Chondrocyte (in vitro differentiated cells): ENCODE results near the gene LAT. TPM values are rescaled to one million over a fixed set of nuclear protein-coding genes. Genes with fewer than 3 reads are reported as not detected.
"Not testable (repeated sequence)": the region's sequence is repeated elsewhere in the genome, so short reads cannot be mapped to it uniquely, and the experiment has no call there.

Source experiments
- DNase-seq: peaks from one replicate; pipeline ENCODE4 v3.0.0; 2021; ENCODE audit warnings: mixed read lengths, low spot score
- H3K27ac Mint-ChIP-seq: one replicate; pipeline ENCODE4 v1.8.0; 2021; ENCODE audit warnings: mild to moderate bottlenecking, moderate library complexity, mixed read lengths; ENCODE audit not compliant: unreplicated experiment
- H3K27me3 Mint-ChIP-seq: 2 replicates; pipeline ENCODE4 v1.8.0; 2021; ENCODE audit warnings: low read depth, mixed read lengths
- H3K36me3 Mint-ChIP-seq: 2 replicates; pipeline ENCODE4 v1.8.0; 2021; ENCODE audit warnings: low read depth, mixed read lengths
- H3K4me1 Mint-ChIP-seq: 2 replicates; pipeline ENCODE4 v1.8.0; 2021; ENCODE audit warnings: low read depth, mild to moderate bottlenecking, mixed read lengths
- H3K4me3 Mint-ChIP-seq: one replicate; pipeline ENCODE4 v1.8.0; 2021; ENCODE audit warnings: mild to moderate bottlenecking, moderate library complexity, mixed read lengths; ENCODE audit not compliant: unreplicated experiment
- H3K9me3 Mint-ChIP-seq: 2 replicates; pipeline ENCODE4 v1.8.0; 2021; ENCODE audit warnings: low read depth, mixed read lengths
- total RNA-seq: library from RNA; stranded (reverse); gene quantifications from 3 replicates; pipeline ENCODE4 v1.2.1, GENCODE V29; 2021
- TF ChIP-seq, protein P1 (sequence below): fragments of 200-600 bp; sonication (generic); IDR thresholded peaks from 2 replicates; pipeline ENCODE4 v1.5.0; 2021; ENCODE audit warnings: antibody characterized with exemption, mild to moderate bottlenecking, moderate library complexity

LAT gene
- total RNA-seq, 1 donor from 2014 or later: 11.7 TPM

DNA sequence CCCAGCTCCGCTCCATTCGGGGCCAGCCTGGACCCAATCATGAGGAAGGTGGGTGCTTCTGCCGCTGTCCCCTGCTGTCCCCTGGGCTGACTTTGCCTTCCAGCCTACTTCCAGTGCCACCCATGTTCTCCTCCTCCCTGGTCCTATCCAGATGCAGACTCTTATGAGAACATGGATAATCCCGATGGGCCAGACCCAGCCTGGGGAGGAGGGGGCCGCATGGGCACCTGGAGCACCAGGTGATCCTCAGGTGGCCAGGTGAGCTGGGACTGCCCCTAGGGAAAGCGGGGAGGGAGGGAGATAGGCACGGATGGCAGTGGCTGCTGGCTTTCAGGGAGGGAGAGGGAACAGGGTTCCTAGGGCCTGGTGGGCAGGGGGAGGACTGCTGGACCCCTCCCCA lies 46.1 kb upstream of the LAT start:
- TF ChIP-seq, protein P1, sequence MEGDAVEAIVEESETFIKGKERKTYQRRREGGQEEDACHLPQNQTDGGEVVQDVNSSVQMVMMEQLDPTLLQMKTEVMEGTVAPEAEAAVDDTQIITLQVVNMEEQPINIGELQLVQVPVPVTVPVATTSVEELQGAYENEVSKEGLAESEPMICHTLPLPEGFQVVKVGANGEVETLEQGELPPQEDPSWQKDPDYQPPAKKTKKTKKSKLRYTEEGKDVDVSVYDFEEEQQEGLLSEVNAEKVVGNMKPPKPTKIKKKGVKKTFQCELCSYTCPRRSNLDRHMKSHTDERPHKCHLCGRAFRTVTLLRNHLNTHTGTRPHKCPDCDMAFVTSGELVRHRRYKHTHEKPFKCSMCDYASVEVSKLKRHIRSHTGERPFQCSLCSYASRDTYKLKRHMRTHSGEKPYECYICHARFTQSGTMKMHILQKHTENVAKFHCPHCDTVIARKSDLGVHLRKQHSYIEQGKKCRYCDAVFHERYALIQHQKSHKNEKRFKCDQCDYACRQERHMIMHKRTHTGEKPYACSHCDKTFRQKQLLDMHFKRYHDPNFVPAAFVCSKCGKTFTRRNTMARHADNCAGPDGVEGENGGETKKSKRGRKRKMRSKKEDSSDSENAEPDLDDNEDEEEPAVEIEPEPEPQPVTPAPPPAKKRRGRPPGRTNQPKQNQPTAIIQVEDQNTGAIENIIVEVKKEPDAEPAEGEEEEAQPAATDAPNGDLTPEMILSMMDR: no peak
- H3K27ac Mint-ChIP-seq: no peak overlapping the region
- DNase-seq: no peak

DNA sequence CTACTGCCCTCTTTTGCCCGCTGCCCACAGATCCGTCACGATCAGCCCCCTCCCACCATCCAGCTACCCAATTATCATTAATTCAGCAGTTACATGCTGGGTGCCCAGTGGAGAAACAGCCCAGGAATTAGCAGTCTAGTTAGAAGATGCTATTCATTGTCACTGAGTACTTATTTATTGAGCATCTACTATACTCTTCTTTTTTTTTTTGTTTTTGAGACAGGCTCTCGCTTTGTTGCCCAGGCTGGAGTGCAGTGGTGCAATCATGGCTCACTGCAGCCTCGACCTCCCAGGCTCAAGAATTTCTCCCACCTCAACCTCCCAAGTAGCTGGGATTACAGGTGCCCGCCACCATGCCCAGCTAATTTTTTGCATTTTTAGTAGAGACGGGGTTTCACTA lies 45.0 kb upstream of the LAT start:
- not testable (repeated sequence) for H3K27ac Mint-ChIP-seq, H3K9me3 Mint-ChIP-seq, H3K4me1 Mint-ChIP-seq, DNase-seq, H3K27me3 Mint-ChIP-seq, H3K36me3 Mint-ChIP-seq, H3K4me3 Mint-ChIP-seq

More for the DNA sequence above, 46.1 kb upstream of the LAT start:
- Mint-ChIP-seq H3K4me3 (no peak overlapping the region), H3K4me1 (no peaks in the 10 kb centered on the region), H3K36me3 (peaks cover 2% of the 10 kb centered on the region), H3K9me3 (no peaks in the 10 kb centered on the region), H3K27me3 (peaks cover 8% of the 10 kb centered on the region)

DNA sequence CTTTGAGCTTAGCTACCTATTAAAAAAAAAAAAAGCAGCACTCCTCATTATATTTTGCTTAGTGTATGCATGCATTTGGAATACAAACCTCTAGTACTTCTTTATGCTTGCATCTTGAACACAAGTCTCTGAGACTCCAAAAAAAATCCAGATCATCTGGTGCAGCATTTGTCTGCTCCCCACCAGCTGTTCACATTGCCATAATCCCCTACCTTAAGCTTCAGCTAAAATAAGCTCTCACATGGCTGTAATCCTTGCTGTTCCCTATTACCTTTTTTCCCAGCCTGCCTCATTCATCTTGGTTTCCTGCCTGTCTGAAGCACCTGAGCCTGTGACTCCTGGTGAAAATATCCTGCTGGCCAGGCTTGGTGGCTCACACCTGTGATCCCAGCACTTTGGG lies 41.6 kb upstream of the LAT start:
- no peak overlapping the region for H3K27ac Mint-ChIP-seq
- no peaks in the 10 kb centered on the region for H3K36me3 Mint-ChIP-seq
- TF ChIP-seq, protein P1: no peak
- peaks cover 3% of the 10 kb centered on the region for H3K27me3 Mint-ChIP-seq
- peaks cover 8% of the 10 kb centered on the region for H3K4me1 Mint-ChIP-seq
- no peak overlapping the region for H3K4me3 Mint-ChIP-seq
- H3K9me3 Mint-ChIP-seq: no peaks in the 10 kb centered on the region
- no peak for DNase-seq

DNA sequence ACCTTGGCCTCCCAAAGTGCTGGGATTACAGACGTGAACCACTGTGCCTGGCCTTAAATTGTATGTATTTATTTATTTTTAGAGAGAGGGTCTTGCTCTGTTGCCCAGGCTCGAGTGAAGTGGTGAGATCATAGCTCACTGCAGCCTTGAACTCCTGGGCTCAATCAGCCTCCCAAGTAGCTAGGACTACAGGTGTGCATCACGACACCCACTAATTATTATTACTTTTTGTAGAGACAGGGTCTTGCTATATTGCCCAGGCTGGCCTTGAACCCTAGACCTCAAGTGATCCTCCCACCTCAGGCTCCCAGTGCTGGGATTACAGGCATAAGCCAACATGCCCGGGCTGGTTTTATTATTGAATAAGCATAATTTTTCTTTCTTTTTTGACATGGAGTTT lies 38.2 kb upstream of the LAT start:
- H3K4me3 Mint-ChIP-seq: no peak overlapping the region
- H3K9me3 Mint-ChIP-seq: no peaks in the 10 kb centered on the region
- TF ChIP-seq, protein P1: no peak
- DNase-seq: no peak
- peaks cover 15% of the 10 kb centered on the region for H3K4me1 Mint-ChIP-seq
- no peaks in the 10 kb centered on the region for H3K27me3 Mint-ChIP-seq
- H3K27ac Mint-ChIP-seq: no peak overlapping the region
- H3K36me3 Mint-ChIP-seq: no peaks in the 10 kb centered on the region

DNA sequence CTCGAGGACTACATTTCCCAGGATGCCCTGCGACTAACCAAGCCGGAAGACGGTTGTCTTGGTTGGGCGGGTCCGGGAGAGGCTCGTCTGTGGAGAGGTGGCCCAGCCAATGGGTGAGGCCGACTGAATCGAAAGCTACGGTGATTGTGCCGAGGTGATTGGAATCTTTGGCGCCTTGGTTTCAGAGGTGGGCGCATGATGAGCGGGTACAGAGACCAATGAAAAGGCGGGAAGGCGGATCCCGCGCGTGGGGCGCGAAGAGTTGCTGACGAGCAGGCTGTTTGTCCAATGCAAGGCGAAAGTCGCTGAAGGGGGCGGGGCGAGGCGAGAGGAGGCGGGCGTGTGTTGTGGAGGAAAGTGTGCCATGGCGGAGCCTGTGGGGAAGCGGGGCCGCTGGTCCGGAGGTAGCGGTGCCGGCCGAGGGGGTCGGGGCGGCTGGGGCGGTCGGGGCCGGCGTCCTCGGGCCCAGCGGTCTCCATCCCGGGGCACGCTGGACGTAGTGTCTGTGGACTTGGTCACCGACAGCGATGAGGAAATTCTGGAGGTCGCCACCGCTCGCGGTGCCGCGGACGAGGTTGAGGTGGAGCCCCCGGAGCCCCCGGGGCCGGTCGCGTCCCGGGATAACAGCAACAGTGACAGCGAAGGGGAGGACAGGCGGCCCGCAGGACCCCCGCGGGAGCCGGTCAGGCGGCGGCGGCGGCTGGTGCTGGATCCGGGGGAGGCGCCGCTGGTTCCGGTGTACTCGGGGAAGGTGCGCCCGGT lies 34.0 kb upstream of the LAT start, which contains the start of gene NFATC2IP:
Gene NFATC2IP (plus strand): TSS at position 290 of the 762 bp plus-strand sequence. CDS start 75 bp downstream, at position 365.
- peak; percentile 100 for DNase-seq
- Mint-ChIP-seq H3K27ac (peak within 1 kb of the TSS; percentile 85), H3K9me3 (no peaks in the 10 kb centered on the region), H3K4me3 (peak within 1 kb of the TSS; percentile 96), H3K27me3 (no peaks in the 10 kb centered on the region), H3K36me3 (peaks cover 8% of the 10 kb centered on the region), H3K4me1 (peaks cover 16% of the 10 kb centered on the region)
- TF ChIP-seq, protein P1: no peak
